Brain microvascular endothelial cell (primary cell): ENCODE results near the gene DRAM1.
A peak's percentile ranks its signal among the peaks of the same experiment; 100 is the strongest.
"Not testable (repeated sequence)": the region's sequence is repeated elsewhere in the genome, so short reads cannot be mapped to it uniquely, and the experiment has no call there.

Experiments
- DNase-seq: peaks from one replicate; pipeline ENCODE4 v3.0.0-alpha.2; 2020
- H3K27ac ChIP-seq: fragments of 250-450 bp; sonication (Bioruptor Pico); 2 replicates; pipeline ENCODE4 v1.5.1; 2020; ENCODE audit warnings: mild to moderate bottlenecking, moderate library complexity
- H3K27me3 ChIP-seq: fragments of 250-450 bp; sonication (Bioruptor Pico); replicated peaks from 2 replicates; pipeline ENCODE4 v1.5.1; 2020; ENCODE audit warnings: mild to moderate bottlenecking
- H3K36me3 ChIP-seq: fragments of 250-450 bp; sonication (Bioruptor Pico); replicated peaks from 2 replicates; pipeline ENCODE4 v1.5.1; 2020; ENCODE audit warnings: mild to moderate bottlenecking
- H3K4me3 ChIP-seq: 2 replicates; pipeline ENCODE4 v1.5.1; 2011; ENCODE audit warnings: low read depth, mild to moderate bottlenecking, control low read depth, low read length, moderate library complexity
- in situ Hi-C: cut with HindIII; loops from 2 replicates; pipeline ENCODE4 v1.10.0; 2017; ENCODE audit warnings: low sequenced_read_pairs, low pct_ligation_motif_present
- TF ChIP-seq, protein P1 (sequence below): IDR thresholded peaks from 2 replicates; pipeline ENCODE4 v1.5.1; 2011; ENCODE audit warnings: low read depth, mild to moderate bottlenecking, moderate library complexity, low read length, control low read depth, inconsistent platforms; ENCODE audit errors: missing control alignments

DRAM1 gene

DNA sequence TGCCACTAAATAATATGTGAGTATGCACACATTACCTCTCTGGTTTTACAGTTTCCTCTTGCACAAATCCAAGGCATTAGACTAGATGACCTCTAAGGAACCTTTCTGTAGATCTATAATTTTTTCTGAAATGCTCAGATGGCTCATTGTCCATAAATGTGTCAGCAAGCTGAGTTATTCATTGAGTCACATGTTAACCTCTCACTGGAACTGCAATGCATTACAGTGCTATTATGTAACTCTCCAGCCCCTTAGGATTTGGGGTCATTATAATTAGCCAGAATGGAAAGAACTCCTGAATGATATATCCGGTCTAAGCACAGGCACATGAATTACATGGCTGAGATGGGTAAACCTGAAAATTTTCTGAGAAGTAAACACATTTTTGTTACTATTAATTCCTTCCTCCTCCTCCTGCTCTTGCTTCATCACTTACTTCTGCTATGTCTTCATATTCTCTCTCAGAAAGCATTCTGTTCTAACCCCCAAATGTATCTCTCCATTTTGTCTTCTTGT is 20.3 kb upstream of the DRAM1 start:
- DNase-seq: peak; percentile 64

GRCh38 chr12:101858361-101858760 is 19.0 kb upstream of the DRAM1 start:
- TF ChIP-seq, protein P1, sequence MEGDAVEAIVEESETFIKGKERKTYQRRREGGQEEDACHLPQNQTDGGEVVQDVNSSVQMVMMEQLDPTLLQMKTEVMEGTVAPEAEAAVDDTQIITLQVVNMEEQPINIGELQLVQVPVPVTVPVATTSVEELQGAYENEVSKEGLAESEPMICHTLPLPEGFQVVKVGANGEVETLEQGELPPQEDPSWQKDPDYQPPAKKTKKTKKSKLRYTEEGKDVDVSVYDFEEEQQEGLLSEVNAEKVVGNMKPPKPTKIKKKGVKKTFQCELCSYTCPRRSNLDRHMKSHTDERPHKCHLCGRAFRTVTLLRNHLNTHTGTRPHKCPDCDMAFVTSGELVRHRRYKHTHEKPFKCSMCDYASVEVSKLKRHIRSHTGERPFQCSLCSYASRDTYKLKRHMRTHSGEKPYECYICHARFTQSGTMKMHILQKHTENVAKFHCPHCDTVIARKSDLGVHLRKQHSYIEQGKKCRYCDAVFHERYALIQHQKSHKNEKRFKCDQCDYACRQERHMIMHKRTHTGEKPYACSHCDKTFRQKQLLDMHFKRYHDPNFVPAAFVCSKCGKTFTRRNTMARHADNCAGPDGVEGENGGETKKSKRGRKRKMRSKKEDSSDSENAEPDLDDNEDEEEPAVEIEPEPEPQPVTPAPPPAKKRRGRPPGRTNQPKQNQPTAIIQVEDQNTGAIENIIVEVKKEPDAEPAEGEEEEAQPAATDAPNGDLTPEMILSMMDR: no peak

More for the DNA sequence above, 20.3 kb upstream of the DRAM1 start:
- in situ Hi-C loops: no loop called here
- H3K27me3 ChIP-seq: no peaks in the 10 kb centered on the region
- peak overlapping the region; percentile 67 for H3K27ac ChIP-seq
- no peaks in the 10 kb centered on the region for H3K36me3 ChIP-seq
- no peak overlapping the region for H3K4me3 ChIP-seq
- TF ChIP-seq, protein P1: no peak

DNA sequence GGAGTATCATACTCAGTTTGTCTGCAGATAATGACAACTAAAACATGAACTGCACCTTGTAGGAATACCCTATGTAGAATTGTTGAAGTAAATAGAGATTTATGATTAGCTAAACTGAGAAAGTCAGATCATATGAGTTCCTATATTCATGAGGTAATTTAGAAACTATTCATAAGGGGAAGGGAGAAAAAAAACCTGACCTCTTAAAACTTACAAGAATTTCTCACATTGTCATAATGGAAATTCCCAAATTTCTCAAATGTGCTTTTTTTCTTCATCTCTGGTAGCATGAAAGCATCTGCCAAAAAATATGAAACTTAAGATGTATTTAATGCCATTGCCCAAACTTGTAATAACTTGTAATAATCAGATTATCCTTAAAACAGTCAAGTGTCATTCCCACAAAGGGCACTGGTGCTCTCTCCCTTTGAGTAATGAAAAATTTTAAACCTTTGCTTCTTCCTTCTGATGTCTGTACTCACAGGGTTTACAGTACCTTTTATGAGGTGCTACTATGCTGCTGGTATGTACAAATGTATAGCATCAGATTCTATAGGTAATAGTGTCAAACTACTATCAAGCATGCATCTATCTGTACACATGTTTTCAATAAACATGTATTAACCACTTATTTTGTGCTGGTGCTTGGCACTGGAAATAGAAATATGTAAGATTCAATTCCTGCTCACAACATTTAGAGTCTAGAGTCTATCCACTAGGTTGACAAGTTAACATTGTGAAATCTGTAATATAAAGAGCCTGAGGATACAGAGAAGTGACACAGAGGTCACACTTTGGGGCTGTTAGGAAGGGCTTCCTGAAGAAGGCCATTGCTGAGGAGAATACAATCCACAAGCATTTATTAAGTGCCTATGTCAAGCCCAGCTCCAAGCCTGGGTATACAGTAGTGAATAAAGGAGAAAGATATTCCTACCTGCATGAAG is 17.4 kb upstream of the DRAM1 start:
- TF ChIP-seq, protein P1: no peak
- no peaks in the 10 kb centered on the region for H3K36me3 ChIP-seq
- H3K27ac ChIP-seq: peak overlapping the region; percentile 64
- no peaks in the 10 kb centered on the region for H3K27me3 ChIP-seq
- in situ Hi-C loops: no loop called here
- no peak for DNase-seq
- H3K4me3 ChIP-seq: no peak overlapping the region

More at GRCh38 chr12:101858361-101858760, 19.0 kb upstream of the DRAM1 start:
- in situ Hi-C loops: no loop called here
- no peak overlapping the region for H3K4me3 ChIP-seq
- H3K27me3 ChIP-seq: no peaks in the 10 kb centered on the region
- no peaks in the 10 kb centered on the region for H3K36me3 ChIP-seq
- DNase-seq: no peak
- H3K27ac ChIP-seq: no peak overlapping the region

GRCh38 chr12:101861688-101862087 is 15.7 kb upstream of the DRAM1 start:
- DNase-seq, H3K27me3 ChIP-seq, H3K4me3 ChIP-seq, H3K27ac ChIP-seq, in situ Hi-C loops, H3K36me3 ChIP-seq: not testable (repeated sequence)

DNA sequence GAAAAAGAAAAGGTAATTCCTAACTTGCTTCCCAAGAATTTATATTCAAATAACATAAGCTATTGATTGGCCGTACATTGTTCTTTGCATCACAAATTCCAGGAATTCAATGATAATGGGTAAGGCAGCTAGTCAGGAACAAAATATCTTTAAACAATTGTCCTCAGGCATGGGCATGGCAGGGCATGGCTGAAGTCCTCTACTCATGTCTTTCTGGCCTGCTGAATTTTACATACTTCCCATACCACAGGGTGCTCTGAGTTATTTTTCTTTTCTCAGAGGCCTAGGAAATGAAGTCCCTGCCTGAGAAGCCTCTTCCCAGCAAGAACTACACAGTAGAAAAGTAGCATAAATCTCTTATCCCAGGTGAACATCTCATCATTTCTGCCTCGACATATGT is 15.1 kb upstream of the DRAM1 start:
- Histone ChIP-seq H3K27ac (no peak overlapping the region), H3K4me3 (no peak overlapping the region), H3K27me3 (no peaks in the 10 kb centered on the region), H3K36me3 (no peaks in the 10 kb centered on the region)
- TF ChIP-seq, protein P1: no peak
- DNase-seq: no peak
- in situ Hi-C loops: no loop called here

- Histone ChIP-seq H3K4me3 (no peak overlapping the region), H3K27ac (no peak overlapping the region), H3K27me3 (no peaks in the 10 kb centered on the region), H3K36me3 (no peaks in the 10 kb centered on the region)
- TF ChIP-seq, protein P1: no peak
- in situ Hi-C loops: no loop called here
- no peak for DNase-seq
These were observed 13.4 kb upstream of the DRAM1 start for GRCh38 chr12:101863981-101864380.
